ENCODE data around the gene FADS6.
"Not testable (repeated sequence)": the region's sequence is repeated elsewhere in the genome, so short reads cannot be mapped to it uniquely, and the experiment has no call there.

GRCh38 chr17:74870028-74870427, 23.4 kb downstream of the FADS6 start:
- not testable (repeated sequence) for TF ChIP-seq SUZ12 (IDR thresholded peaks at IDR 0.05; ENCODE audit: extremely low read depth, insufficient read depth, insufficient read length); ZNF274 (IDR thresholded peaks at IDR 0.05; ENCODE audit: low read depth, low read length); YY1 (IDR thresholded peaks at IDR 0.05; ENCODE audit: insufficient read depth, insufficient read length)
